ENCODE data around the gene HSPB9.

DNA sequence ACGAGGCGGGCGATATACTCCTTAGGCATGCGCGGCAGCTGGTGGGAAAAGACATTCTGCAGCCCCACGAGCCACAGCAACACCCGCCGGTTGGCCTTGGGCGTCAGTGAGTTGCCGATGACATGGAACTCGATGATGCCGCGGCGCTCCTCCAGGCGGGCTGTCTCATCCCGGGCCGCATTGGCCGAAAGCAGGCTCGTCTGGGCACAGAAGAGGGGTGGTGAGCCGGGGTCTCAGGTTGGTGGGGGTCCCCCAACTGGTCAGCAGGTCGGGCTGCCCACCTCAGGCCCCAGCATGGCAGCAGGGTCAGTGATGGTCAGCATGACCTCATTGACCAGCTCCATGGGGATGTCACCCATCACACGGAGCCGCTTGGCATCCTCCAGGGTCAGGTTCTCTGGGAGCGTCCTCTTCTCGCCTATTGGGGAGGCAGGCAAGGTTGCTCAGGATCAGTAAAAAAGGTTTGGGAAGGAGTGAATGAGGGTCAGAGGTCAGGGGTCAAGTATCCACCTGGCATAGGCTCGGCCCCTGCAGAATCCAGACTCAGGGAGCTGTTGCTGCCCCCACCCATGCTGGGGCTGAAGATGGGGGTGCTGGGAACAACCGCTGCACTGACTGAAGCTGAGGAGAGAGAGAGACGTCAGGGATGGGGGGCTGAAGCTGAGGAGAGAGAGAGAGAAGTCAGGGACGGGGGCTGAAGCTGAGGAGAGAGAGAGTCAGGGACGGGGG is 5.0 kb upstream of the HSPB9 start:
- TF ChIP-seq, protein P1, sequence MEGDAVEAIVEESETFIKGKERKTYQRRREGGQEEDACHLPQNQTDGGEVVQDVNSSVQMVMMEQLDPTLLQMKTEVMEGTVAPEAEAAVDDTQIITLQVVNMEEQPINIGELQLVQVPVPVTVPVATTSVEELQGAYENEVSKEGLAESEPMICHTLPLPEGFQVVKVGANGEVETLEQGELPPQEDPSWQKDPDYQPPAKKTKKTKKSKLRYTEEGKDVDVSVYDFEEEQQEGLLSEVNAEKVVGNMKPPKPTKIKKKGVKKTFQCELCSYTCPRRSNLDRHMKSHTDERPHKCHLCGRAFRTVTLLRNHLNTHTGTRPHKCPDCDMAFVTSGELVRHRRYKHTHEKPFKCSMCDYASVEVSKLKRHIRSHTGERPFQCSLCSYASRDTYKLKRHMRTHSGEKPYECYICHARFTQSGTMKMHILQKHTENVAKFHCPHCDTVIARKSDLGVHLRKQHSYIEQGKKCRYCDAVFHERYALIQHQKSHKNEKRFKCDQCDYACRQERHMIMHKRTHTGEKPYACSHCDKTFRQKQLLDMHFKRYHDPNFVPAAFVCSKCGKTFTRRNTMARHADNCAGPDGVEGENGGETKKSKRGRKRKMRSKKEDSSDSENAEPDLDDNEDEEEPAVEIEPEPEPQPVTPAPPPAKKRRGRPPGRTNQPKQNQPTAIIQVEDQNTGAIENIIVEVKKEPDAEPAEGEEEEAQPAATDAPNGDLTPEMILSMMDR (conservative IDR thresholded peaks at IDR 0.05) = no peak
- TF ChIP-seq ZFX (IDR thresholded peaks at IDR 0.05) = no peak

Measured in C4-2B (cell line).